ENCODE results near the gene TAC4.

TAC4 gene

DNA sequence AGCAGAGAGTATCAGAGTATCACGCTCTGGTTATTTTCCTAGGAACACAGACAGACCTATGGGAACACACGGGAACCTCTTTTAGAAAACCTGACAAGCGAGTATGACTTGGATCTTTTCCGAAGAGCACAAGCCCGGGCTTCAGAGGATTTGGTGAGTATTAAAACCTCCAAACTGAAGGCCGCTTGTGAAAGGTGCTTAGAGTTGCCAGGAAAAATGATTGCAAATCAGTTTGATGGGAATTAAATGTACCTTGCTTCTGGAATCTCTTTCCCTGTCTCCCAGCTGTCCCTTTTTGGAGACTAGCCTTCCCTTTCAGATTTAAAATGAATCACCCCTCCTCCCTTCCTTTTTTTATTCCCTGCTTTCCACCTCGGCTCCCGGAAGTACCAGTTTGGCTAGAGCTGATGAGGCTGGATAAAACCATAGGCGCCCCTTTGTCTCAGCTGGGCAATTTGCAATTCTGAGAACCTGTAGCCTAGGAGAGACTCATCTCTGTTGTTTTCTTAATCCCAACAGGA, 32.0 kb downstream of the TAC4 start:
- TF ChIP-seq CTCF (IDR thresholded peaks at IDR 0.05; ENCODE audit: insufficient read depth, missing control alignments) = no peak
- FAIRE-seq (no peak), DNase-seq (ENCODE audit: insufficient read length, low spot score) (no peak)

DNA sequence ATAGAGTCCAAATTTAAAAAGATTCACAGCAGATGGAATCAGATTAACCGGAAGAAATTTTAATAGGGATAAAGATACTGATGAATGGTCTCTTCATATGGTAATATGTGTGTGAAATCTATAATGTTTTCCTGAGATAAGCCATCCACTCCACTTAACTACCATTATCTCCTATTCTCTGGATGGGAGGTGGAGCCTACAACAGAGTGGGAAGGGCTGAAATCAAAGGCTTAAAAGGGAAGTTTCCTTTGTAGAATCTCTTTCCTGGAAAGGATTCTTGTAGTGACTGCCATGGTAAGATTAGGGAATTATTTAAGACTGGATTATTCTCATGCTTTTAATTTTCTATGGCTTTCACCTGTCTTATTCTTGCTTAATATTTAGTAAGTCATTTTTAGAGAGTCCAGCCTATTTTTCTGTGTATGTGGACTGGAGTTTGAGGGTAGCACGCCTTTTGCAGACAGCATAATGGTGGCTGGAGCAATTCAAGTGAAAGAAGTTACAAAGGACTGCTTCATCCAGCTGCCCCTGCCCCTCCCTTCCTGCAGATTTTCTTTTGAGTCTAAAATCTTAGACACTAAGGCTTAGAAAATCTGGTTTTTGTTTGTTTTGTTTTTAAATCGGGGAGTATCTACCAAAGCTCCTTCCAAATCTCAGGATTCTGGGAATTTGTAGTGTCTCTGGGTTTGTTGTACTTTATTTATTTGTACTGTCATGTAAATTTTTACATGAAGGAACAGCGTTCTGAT, 32.9 kb downstream of the TAC4 start:
- DNase-seq (ENCODE audit: insufficient read length, low spot score) (no peak), FAIRE-seq (no peak)
- TF ChIP-seq CTCF (IDR thresholded peaks at IDR 0.05; ENCODE audit: insufficient read depth, missing control alignments) = no peak

DNA sequence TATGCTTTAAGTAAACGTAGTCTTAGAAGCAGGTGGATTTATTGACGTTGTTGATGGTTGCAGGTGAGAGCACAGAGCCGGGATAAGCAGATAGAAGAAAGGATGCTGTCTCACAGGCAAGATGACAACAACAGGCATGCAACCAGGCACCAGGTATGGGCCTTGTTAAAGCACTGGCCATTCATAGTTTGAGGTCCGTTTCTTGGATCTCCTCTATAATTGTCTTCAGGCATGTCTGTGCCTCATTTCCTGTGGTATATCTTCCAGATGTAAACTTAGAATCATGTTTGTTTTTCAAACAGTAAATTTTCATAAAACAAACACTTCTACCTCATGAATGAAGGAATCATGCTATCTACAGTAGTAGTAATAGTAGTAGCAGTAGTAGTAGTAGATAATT, 38.8 kb downstream of the TAC4 start:
- DNase-seq (ENCODE audit: insufficient read length, low spot score) (no peak), FAIRE-seq (no peak)
- TF ChIP-seq CTCF (IDR thresholded peaks at IDR 0.05; ENCODE audit: insufficient read depth, missing control alignments) = no peak

- DNase-seq (ENCODE audit: insufficient read length, low spot score) (no peak), FAIRE-seq (no peak)
- TF ChIP-seq CTCF (IDR thresholded peaks at IDR 0.05; ENCODE audit: insufficient read depth, missing control alignments) = no peak
These were observed 49.1 kb downstream of the TAC4 start for GRCh38 chr17:49798738-49799137.

DNA sequence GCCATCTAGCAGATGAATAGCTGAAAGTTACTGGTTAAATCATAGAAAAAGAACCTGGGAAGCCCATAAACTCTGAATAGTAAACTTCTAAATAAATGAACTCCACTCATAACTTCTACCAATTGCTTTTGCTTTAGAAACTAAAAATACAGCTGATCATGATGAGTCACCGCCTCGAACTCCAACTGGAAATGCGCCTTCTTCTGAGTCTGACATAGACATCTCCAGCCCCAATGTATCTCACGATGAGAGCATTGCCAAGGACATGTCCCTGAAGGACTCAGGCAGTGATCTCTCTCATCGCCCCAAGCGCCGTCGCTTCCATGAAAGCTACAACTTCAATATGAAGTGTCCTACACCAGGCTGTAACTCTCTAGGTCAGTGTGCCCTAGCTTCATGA, 49.7 kb downstream of the TAC4 start:
- TF ChIP-seq CTCF (IDR thresholded peaks at IDR 0.05; ENCODE audit: insufficient read depth, missing control alignments) = no peak
- FAIRE-seq (no peak), DNase-seq (ENCODE audit: insufficient read length, low spot score) (no peak)

- no peak for DNase-seq (ENCODE audit: insufficient read length, low spot score)
- FAIRE-seq = no peak
These were observed 52.5 kb downstream of the TAC4 start for GRCh38 chr17:49795372-49795771.

More at GRCh38 chr17:49795372-49795771, 52.5 kb downstream of the TAC4 start:
- TF ChIP-seq CTCF (IDR thresholded peaks at IDR 0.05; ENCODE audit: insufficient read depth, missing control alignments) = no peak

All from D721Med (cell line).